Psoas muscle (tissue), 8 donors: ENCODE results near the gene RPL32. TPM values are rescaled to one million over a fixed set of nuclear protein-coding genes. Genes with fewer than 3 reads are reported as not detected.
"Not testable (repeated sequence)": the region's sequence is repeated elsewhere in the genome, so short reads cannot be mapped to it uniquely, and the experiment has no call there.

Experiments used
- ATAC-seq, 4 donors: fragments of 200-7000 bp; cut with Tn5 transposase; one replicate each; pipeline ENCODE4 v1.9.1; 2020; ENCODE audit warnings: moderate library complexity in 3 of 4, mild to moderate bottlenecking in 2 of 4
- DNase-seq, 2 donors: peaks; one replicate each; pipeline ENCODE4 v3.0.0-alpha.2; 2020
- H3K27ac ChIP-seq: fragments of 200-600 bp; one replicate; pipeline ENCODE4 v1.8.0; 2022
- H3K27me3 ChIP-seq, 3 donors: fragments of 200-600 bp in 1 of 3; one replicate each; pipeline versions ENCODE4 v1.6.1 to v1.8.0; 2013 to 2022; ENCODE audit warnings: low read length in 2 of 3, mild to moderate bottlenecking in 2 of 3, moderate library complexity in 1 of 3; ENCODE audit not compliant: insufficient read depth in 3 of 3
- H3K36me3 ChIP-seq, 2 donors: fragments of 200-600 bp in 1 of 2; one replicate each; pipeline versions ENCODE4 v1.6.1 to v1.8.0; 2013 to 2022; ENCODE audit warnings: low read depth in 1 of 2, mild to moderate bottlenecking in 1 of 2, moderate library complexity in 1 of 2; ENCODE audit not compliant: insufficient read depth in 1 of 2
- H3K4me1 ChIP-seq: fragments of 200-600 bp; one replicate; pipeline ENCODE4 v1.8.0; 2022
- H3K4me3 ChIP-seq: fragments of 200-600 bp; one replicate; pipeline ENCODE4 v1.8.0; 2022; ENCODE audit warnings: mild to moderate bottlenecking
- H3K9me3 ChIP-seq: fragments of 200-600 bp; one replicate; pipeline ENCODE4 v1.8.0; 2022
- CTCF ChIP-seq: fragments of 200-600 bp; IDR thresholded peaks from one replicate; pipeline ENCODE4 v1.8.0; 2022; ENCODE audit warnings: antibody characterized with exemption
- WGBS, 3 donors: extraction: QIAGEN DNeasy Blood & Tissue Kit; methylation state at CpG; one replicate each; pipeline versions ENCODE4 v1.1.6 to v1.1.7; 2013; 5-methylcytosine and 5-hydroxymethylcytosine counted together
- intact Hi-C, 2 donors: fragments of 100-400 bp; cut with DNase I; formaldehyde crosslinking; loops; one replicate each; pipeline versions ENCODE4 v1.11.0 to v1.14.2; 2022
- polyA plus RNA-seq, 3 donors: library from polyadenylated mRNA; stranded (reverse); fragments of 200-250 nt; gene quantifications; one replicate each; pipeline ENCODE4 v1.2.3, GENCODE V29; 2013
- total RNA-seq, 4 donors: library from RNA; stranded (reverse); fragmentation: NEBNext Ultra II Directional in 2 of 4; extraction: Animal tissue kit (Norgen Biotek cat#: 25700) in 2 of 4; gene quantifications; one replicate each; pipeline versions ENCODE4 v1.2.1 to v1.2.4, GENCODE V29; 2021 to 2023
- donor health status: healthy with polysubstance abuse.
- donor health status: DM: no; HTN: no; CAD: no; lungs with moderate emphysema.
- donor health status: Bipolar disorder and iron deficiency.
- donor health status: healthy.
- donor health status: DM: yes; HTN: yes; CAD: no.
- donor health status: DM: no; HTN: no; CAD: no.
- donor health status: DM: no; HTN: no; CAD: no.
- donor health status: DM: yes; HTN: yes; CAD: no.

Gene RPL32
- total and polyA plus RNA-seq, 7 donors = 1,418 to 2,939 (median 1,919) TPM

DNA sequence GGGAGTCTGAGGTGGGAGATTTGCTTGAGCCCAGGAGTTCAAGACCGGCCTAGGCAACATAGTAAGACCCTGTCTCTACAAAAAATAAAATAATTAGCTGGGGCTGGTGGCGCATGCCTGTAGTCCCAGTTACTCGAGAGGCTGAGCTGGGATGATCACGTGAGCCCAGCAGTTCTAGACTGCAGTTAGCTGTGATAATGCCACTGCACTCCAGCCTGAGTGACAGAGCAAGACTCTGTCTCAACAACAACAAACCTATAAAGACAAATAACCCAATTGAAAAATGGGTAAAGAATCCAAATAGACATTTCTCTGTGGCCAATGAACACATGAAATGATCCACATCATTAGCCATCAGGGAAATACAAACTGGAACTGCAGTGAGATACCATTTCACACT is 1.1 kb upstream of the RPL32 start:
- Histone ChIP-seq H3K4me3 (no peak overlapping the region), H3K27ac (no peak overlapping the region), H3K9me3 (no peaks in the 10 kb centered on the region), H3K4me1 (peaks cover 46% of the 10 kb centered on the region), H3K36me3 (peaks cover 19 to 27% of the 10 kb centered on the region in 2 donors), H3K27me3 (no peaks in the 10 kb centered on the region)
- ATAC-seq (no peak), DNase-seq (no peak)
- WGBS, 3 donors = 94 to 96% (median 95%) methylated on average over 4 of the region's 4 CpGs
- no peak for TF ChIP-seq CTCF
- intact Hi-C loops = no loop called here

- intact Hi-C loops = no loop called here
- peak overlapping the region; percentile 98 for H3K4me3 ChIP-seq
- WGBS, 3 donors = 38 to 47% (median 41%) methylated on average over 7 of the region's 7 CpGs
These were observed 584 bp upstream of the RPL32 start for GRCh38 chr3:12841970-12842328.

GRCh38 chr3:12840591-12841148 is 695 bp downstream of the RPL32 start:
- intact Hi-C loops = no loop called here
- Histone ChIP-seq H3K27me3 (no peaks in the 10 kb centered on the region), H3K27ac (peak overlapping the region; percentile 85), H3K4me3 (peak overlapping the region; percentile 98), H3K9me3 (no peaks in the 10 kb centered on the region), H3K36me3 (peaks cover 20 to 45% of the 10 kb centered on the region in 2 donors), H3K4me1 (peaks cover 41% of the 10 kb centered on the region)
- WGBS, 3 donors = 5 to 6% (median 5%) methylated on average over 18 of the region's 18 CpGs
- DNase-seq (no peak), ATAC-seq (peak; percentile 32 to 65 (median 43))
- no peak for TF ChIP-seq CTCF

More at GRCh38 chr3:12841970-12842328, 584 bp upstream of the RPL32 start:
- peaks cover 45% of the 10 kb centered on the region for H3K4me1 ChIP-seq
- H3K27ac ChIP-seq = peak overlapping the region; percentile 85
- peaks cover 19 to 32% of the 10 kb centered on the region in 2 donors for H3K36me3 ChIP-seq
- DNase-seq (no peak), ATAC-seq (no peak)
- no peaks in the 10 kb centered on the region for H3K9me3 ChIP-seq
- no peaks in the 10 kb centered on the region for H3K27me3 ChIP-seq
- no peak for TF ChIP-seq CTCF

DNA sequence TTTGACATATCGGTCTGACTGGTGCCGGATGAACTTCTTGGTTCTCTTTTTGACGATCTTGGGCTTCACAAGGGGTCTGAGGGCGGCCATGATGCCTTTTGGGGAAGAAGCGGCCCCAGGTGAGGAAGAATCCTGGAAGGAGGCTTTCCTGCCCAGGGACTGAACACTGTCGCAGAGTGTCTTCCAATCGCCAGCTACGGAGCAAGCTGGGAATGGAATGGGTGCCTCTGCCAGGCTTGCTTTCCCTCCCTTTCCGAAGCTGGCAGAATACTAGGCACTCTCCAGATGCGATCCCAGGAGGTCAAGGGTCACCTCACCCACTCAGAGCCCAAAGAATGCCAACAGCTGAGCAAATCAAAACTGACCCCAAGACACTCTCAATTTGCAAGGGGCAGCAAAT is 1.2 kb downstream of the RPL32 start:
- ATAC-seq, DNase-seq, intact Hi-C loops, H3K9me3 ChIP-seq, H3K27me3 ChIP-seq: not testable (repeated sequence)
- Histone ChIP-seq H3K4me3 (peak overlapping the region; percentile 98), H3K36me3 (peaks cover 26 to 50% of the 10 kb centered on the region in 2 donors), H3K4me1 (peaks cover 42% of the 10 kb centered on the region), H3K27ac (peak overlapping the region; percentile 85)
- WGBS, 3 donors = 44 to 46% (median 45%) methylated on average over 10 of the region's 10 CpGs

- intact Hi-C loops = no loop called here
- DNase-seq = no peak
- Histone ChIP-seq H3K27me3 (no peaks in the 10 kb centered on the region), H3K36me3 (peaks cover 27 to 58% of the 10 kb centered on the region in 2 donors), H3K9me3 (no peaks in the 10 kb centered on the region), H3K4me3 (peak overlapping the region; percentile 98), H3K4me1 (peaks cover 45% of the 10 kb centered on the region), H3K27ac (peak overlapping the region; percentile 85)
- ATAC-seq = no peak
- 63 to 72% (median 69%) methylated on average over 11 of the region's 11 CpGs for WGBS, 3 donors
- no peak for TF ChIP-seq CTCF
These were observed 2.0 kb downstream of the RPL32 start for GRCh38 chr3:12839156-12839946.
